IPS-15b (cell line): ENCODE data around the gene CADM4.

ENCODE experiments used
- H3K27me3 ChIP-seq: one replicate; pipeline ENCODE4 v1.6.1; 2013; ENCODE audit warnings: low read length; ENCODE audit not compliant: control insufficient read depth, insufficient read depth
- H3K36me3 ChIP-seq: one replicate; pipeline ENCODE4 v1.6.1; 2013; ENCODE audit warnings: low read length; ENCODE audit not compliant: control insufficient read depth, insufficient read depth
- H3K4me1 ChIP-seq: one replicate; pipeline ENCODE4 v1.6.1; 2013; ENCODE audit warnings: mild to moderate bottlenecking, low read length; ENCODE audit not compliant: control insufficient read depth, insufficient read depth
- H3K4me3 ChIP-seq: one replicate; pipeline ENCODE4 v1.5.1; 2013; ENCODE audit warnings: low read depth, low read length
- H3K9ac ChIP-seq: one replicate; pipeline ENCODE4 v1.6.1; 2013; ENCODE audit warnings: low read depth, mild to moderate bottlenecking, low read length
- H3K9me3 ChIP-seq: one replicate; pipeline ENCODE4 v1.6.1; 2013; ENCODE audit warnings: mild to moderate bottlenecking, low read length; ENCODE audit not compliant: control insufficient read depth, insufficient read depth

CADM4 gene

GRCh38 chr19:43675269-43675879, 35.7 kb upstream of the CADM4 start:
- H3K4me3 ChIP-seq = no peak overlapping the region
- peaks cover 2% of the 10 kb centered on the region for H3K4me1 ChIP-seq
- H3K36me3 ChIP-seq = no peaks in the 10 kb centered on the region
- H3K27me3 ChIP-seq = peaks cover 6% of the 10 kb centered on the region
- no peaks in the 10 kb centered on the region for H3K9me3 ChIP-seq
- no peak overlapping the region for H3K9ac ChIP-seq

- H3K36me3 ChIP-seq = no peaks in the 10 kb centered on the region
- no peak overlapping the region for H3K9ac ChIP-seq
- peaks cover 14% of the 10 kb centered on the region for H3K27me3 ChIP-seq
- H3K9me3 ChIP-seq = no peaks in the 10 kb centered on the region
- H3K4me1 ChIP-seq = peaks cover 2% of the 10 kb centered on the region
- H3K4me3 ChIP-seq = no peak overlapping the region
Observed at GRCh38 chr19:43674596-43674995, 34.9 kb upstream of the CADM4 start.

GRCh38 chr19:43674183-43674582, 34.5 kb upstream of the CADM4 start:
- H3K9me3 ChIP-seq = no peaks in the 10 kb centered on the region
- H3K36me3 ChIP-seq = no peaks in the 10 kb centered on the region
- no peak overlapping the region for H3K9ac ChIP-seq
- H3K4me3 ChIP-seq = no peak overlapping the region
- H3K27me3 ChIP-seq = peaks cover 14% of the 10 kb centered on the region
- peaks cover 2% of the 10 kb centered on the region for H3K4me1 ChIP-seq

- Histone ChIP-seq H3K27me3 (peaks cover 14% of the 10 kb centered on the region), H3K9ac (no peak overlapping the region), H3K9me3 (no peaks in the 10 kb centered on the region), H3K36me3 (no peaks in the 10 kb centered on the region), H3K4me1 (peaks cover 2% of the 10 kb centered on the region), H3K4me3 (no peak overlapping the region)
Observed at GRCh38 chr19:43673637-43674036, 34.0 kb upstream of the CADM4 start.

GRCh38 chr19:43672061-43672679, 32.5 kb upstream of the CADM4 start:
- Histone ChIP-seq H3K9ac (no peak overlapping the region), H3K27me3 (peaks cover 20% of the 10 kb centered on the region), H3K36me3 (no peaks in the 10 kb centered on the region), H3K9me3 (no peaks in the 10 kb centered on the region), H3K4me3 (no peak overlapping the region), H3K4me1 (peaks cover 8% of the 10 kb centered on the region)

- H3K4me3 ChIP-seq = peak overlapping the region; percentile 66
- no peaks in the 10 kb centered on the region for H3K9me3 ChIP-seq
- H3K27me3 ChIP-seq = peaks cover 25% of the 10 kb centered on the region
- H3K36me3 ChIP-seq = no peaks in the 10 kb centered on the region
- peaks cover 7% of the 10 kb centered on the region for H3K4me1 ChIP-seq
- H3K9ac ChIP-seq = no peak overlapping the region
Observed at GRCh38 chr19:43668406-43669109, 28.9 kb upstream of the CADM4 start.

- Histone ChIP-seq H3K9me3 (no peaks in the 10 kb centered on the region), H3K9ac (peak overlapping the region; percentile 9), H3K4me3 (peak overlapping the region; percentile 84), H3K4me1 (peaks cover 7% of the 10 kb centered on the region), H3K36me3 (peaks cover 3% of the 10 kb centered on the region), H3K27me3 (peaks cover 25% of the 10 kb centered on the region)
Observed at GRCh38 chr19:43667876-43668405, 28.3 kb upstream of the CADM4 start.

- Histone ChIP-seq H3K9ac (peak overlapping the region; percentile 9), H3K4me1 (peaks cover 7% of the 10 kb centered on the region), H3K27me3 (peaks cover 25% of the 10 kb centered on the region), H3K36me3 (peaks cover 3% of the 10 kb centered on the region), H3K4me3 (peak overlapping the region; percentile 84), H3K9me3 (no peaks in the 10 kb centered on the region)
Observed at GRCh38 chr19:43667126-43667875, 27.7 kb upstream of the CADM4 start.

GRCh38 chr19:43664018-43664417, 24.4 kb upstream of the CADM4 start:
- H3K27me3 ChIP-seq = peaks cover 11% of the 10 kb centered on the region
- H3K36me3 ChIP-seq = peaks cover 3% of the 10 kb centered on the region
- H3K4me3 ChIP-seq = no peak overlapping the region
- H3K4me1 ChIP-seq = peaks cover 7% of the 10 kb centered on the region
- H3K9me3 ChIP-seq = no peaks in the 10 kb centered on the region
- H3K9ac ChIP-seq = no peak overlapping the region

- Histone ChIP-seq H3K4me3 (no peak overlapping the region), H3K4me1 (peaks cover 4% of the 10 kb centered on the region), H3K9me3 (no peaks in the 10 kb centered on the region), H3K36me3 (peaks cover 3% of the 10 kb centered on the region), H3K9ac (no peak overlapping the region), H3K27me3 (peaks cover 8% of the 10 kb centered on the region)
Observed at GRCh38 chr19:43662487-43662886, 22.8 kb upstream of the CADM4 start.

GRCh38 chr19:43660971-43661360, 21.3 kb upstream of the CADM4 start:
- Histone ChIP-seq H3K4me3 (no peak overlapping the region), H3K36me3 (peaks cover 6% of the 10 kb centered on the region), H3K9me3 (no peaks in the 10 kb centered on the region), H3K4me1 (no peaks in the 10 kb centered on the region), H3K27me3 (no peaks in the 10 kb centered on the region), H3K9ac (no peak overlapping the region)
